GM12878 (cell line): Measurements from ENCODE around the gene DYNC1I1. TPM values are rescaled to one million over a fixed set of nuclear protein-coding genes. Genes with fewer than 3 reads are reported as not detected.

Experiments used
- ATAC-seq: fragments of 200-7000 bp; cut with Tn5 transposase; 3 replicates; pipeline ENCODE4 v1.9.1; 2020; ENCODE audit warnings: mild to moderate bottlenecking, moderate library complexity
- BruUV-seq: library from RNA; stranded (reverse); fragments of 400-500 nt; replicated peaks from 2 replicates; lab custom pipeline; 2021; lab: Mats Ljungman, UMichigan
- CTCF ChIA-PET: fragments of 300-600 bp; sonication (Branson Sonifier 250); formaldehyde crosslinking; extraction: SDS; loops from one replicate; lab custom pipeline; 2021; ENCODE audit warnings: inconsistent platforms; lab: Yijun Ruan, JAX
- POLR2A ChIA-PET: fragments of 350-600 bp; formaldehyde crosslinking; extraction: SDS; loops from one replicate; lab custom pipeline; 2021; ENCODE audit warnings: inconsistent platforms; lab: Charles Lee
- RAD21 ChIA-PET: fragments of 300-600 bp; sonication (Branson Sonifier 250); formaldehyde crosslinking; loops from one replicate; lab custom pipeline; 2023; ENCODE audit warnings: antibody characterized with exemption; ENCODE audit not compliant: unreplicated experiment; lab: Charles Lee
- SMC1A ChIA-PET: fragments of 300-600 bp; sonication (Branson Sonifier 250); formaldehyde crosslinking; loops from one replicate; lab custom pipeline; 2023; ENCODE audit not compliant: unreplicated experiment, uncharacterized antibody; lab: Charles Lee
- DNase-seq: peaks from one replicate; pipeline ENCODE4 v3.0.0-alpha.2; 2011; ENCODE audit warnings: low read depth, low spot score
- FAIRE-seq: peaks from 3 replicates; lab custom pipeline; 2011; peaks lifted over from hg19 to GRCh38; lab: Jason Lieb, UNC
- H2AFZ ChIP-seq: 2 replicates; pipeline ENCODE4 v1.6.0; 2011; ENCODE audit warnings: low read depth, low read length, control low read depth; ENCODE audit not compliant: control insufficient read depth
- H3K27ac ChIP-seq: 2 replicates; pipeline ENCODE4 v1.5.1; 2011; ENCODE audit warnings: control low read depth; ENCODE audit not compliant: control insufficient read depth, insufficient read depth
- H3K27me3 ChIP-seq, 2 experiments: replicated peaks in 1 of 2; 2 replicates each; pipeline versions ENCODE4 v1.6.0 to v1.6.1; 2011; ENCODE audit warnings: low read length in 1 of 2; ENCODE audit not compliant: control insufficient read depth in 2 of 2, insufficient read depth in 2 of 2
- H3K36me3 ChIP-seq, 2 experiments: 2 replicates each; pipeline ENCODE4 v1.5.1; 2011; ENCODE audit warnings: low read length in 1 of 2; ENCODE audit not compliant: control insufficient read depth in 2 of 2, insufficient read depth in 2 of 2
- H3K4me1 ChIP-seq: 2 replicates; pipeline ENCODE4 v1.6.1; 2011; ENCODE audit warnings: mild to moderate bottlenecking, low read length, moderate library complexity, mixed read lengths; ENCODE audit not compliant: control insufficient read depth, insufficient read depth
- H3K4me2 ChIP-seq: 2 replicates; pipeline ENCODE4 v1.6.0; 2011; ENCODE audit warnings: control low read depth; ENCODE audit not compliant: control insufficient read depth, insufficient read depth
- H3K4me3 ChIP-seq: fragments of 200-600 bp; sonication (generic); 2 replicates; pipeline ENCODE4 v1.5.1; 2016
- H3K79me2 ChIP-seq: 2 replicates; pipeline ENCODE4 v1.6.0; 2011; ENCODE audit warnings: low read length; ENCODE audit not compliant: control insufficient read depth, insufficient read depth
- H3K9ac ChIP-seq: 2 replicates; pipeline ENCODE4 v1.8.0; 2011; ENCODE audit warnings: low read length, control low read depth, mixed read lengths; ENCODE audit not compliant: control insufficient read depth, insufficient read depth
- H3K9me3 ChIP-seq: replicated peaks from 3 replicates; pipeline ENCODE4 v1.5.1; 2011; ENCODE audit warnings: mild to moderate bottlenecking, low read length; ENCODE audit not compliant: control insufficient read depth, insufficient read depth
- H4K20me1 ChIP-seq: 2 replicates; pipeline ENCODE4 v1.6.0; 2011; ENCODE audit not compliant: control insufficient read depth, insufficient read depth
- ASH2L ChIP-seq: fragments of 300-600, 200-600 bp; sonication (generic); IDR thresholded peaks from 2 replicates; pipeline ENCODE4 v1.6.1; 2017; ENCODE audit warnings: low read depth, mild to moderate bottlenecking, borderline replicate concordance
- BACH1 ChIP-seq: fragments of 450-650 bp; IDR thresholded peaks from 2 replicates; pipeline ENCODE4 v1.6.1; 2017; ENCODE audit warnings: mild to moderate bottlenecking, borderline replicate concordance
- BCLAF1 ChIP-seq: fragments of 450-650 bp; IDR thresholded peaks from 2 replicates; pipeline ENCODE4 v1.6.1; 2017; ENCODE audit warnings: antibody characterized with exemption, mild to moderate bottlenecking, moderate library complexity
- CHD2 ChIP-seq: IDR thresholded peaks from 2 replicates; pipeline ENCODE4 v1.6.1; 2011; ENCODE audit warnings: low read depth, low read length, improper control_type of control experiment, borderline replicate concordance
- CHD4 ChIP-seq: fragments of 200-600 bp; sonication (generic); IDR thresholded peaks from 2 replicates; pipeline ENCODE4 v1.6.1; 2016; ENCODE audit warnings: mild to moderate bottlenecking
- EED ChIP-seq: sonication (generic); IDR thresholded peaks from 2 replicates; pipeline ENCODE4 v1.6.1; 2016; ENCODE audit warnings: antibody characterized with exemption, low read depth
- EZH2 ChIP-seq: IDR thresholded peaks from 2 replicates; pipeline ENCODE4 v1.6.1; 2012; ENCODE audit warnings: low read depth, mild to moderate bottlenecking, control low read depth, inconsistent platforms, low read length, borderline replicate concordance; ENCODE audit not compliant: control insufficient read depth
- NFIC ChIP-seq: IDR thresholded peaks from 2 replicates; pipeline ENCODE4 v1.6.1; 2012; ENCODE audit warnings: low read depth, mild to moderate bottlenecking, inconsistent platforms, low read length, moderate library complexity
- SMC3 ChIP-seq: IDR thresholded peaks from 2 replicates; pipeline ENCODE4 v1.6.1; 2011; ENCODE audit warnings: low read length, improper control_type of control experiment, borderline replicate concordance
- TCF7 ChIP-seq: IDR thresholded peaks from 2 replicates; pipeline ENCODE4 v1.6.1; 2014; ENCODE audit warnings: antibody characterized with exemption, borderline replicate concordance
- YBX1 ChIP-seq: fragments of 450-650 bp; IDR thresholded peaks from 2 replicates; pipeline ENCODE4 v1.6.1; 2016; ENCODE audit warnings: antibody characterized with exemption
- ZBED1 ChIP-seq: IDR thresholded peaks from 2 replicates; pipeline ENCODE4 v1.6.1; 2016; ENCODE audit warnings: borderline replicate concordance
- ZNF622 ChIP-seq: fragments of 450-650 bp; IDR thresholded peaks from 2 replicates; pipeline ENCODE4 v1.6.1; 2017; ENCODE audit warnings: mild to moderate bottlenecking, inconsistent platforms
- WGBS: methylation state at CpG from one replicate; pipeline ENCODE4 v1.1.6; 2016; ENCODE audit warnings: low lambda C conversion rate; ENCODE audit not compliant: insufficient replicate concordance, insufficient coverage; ENCODE audit errors: missing lambda C conversion rate; 5-methylcytosine and 5-hydroxymethylcytosine counted together
- in situ Hi-C: fragments of 300-500 bp; cut with MboI; formaldehyde crosslinking; loops from 9 replicates; pipeline ENCODE4 v1.14.3; 2018; ENCODE audit warnings: mixed read lengths
- intact Hi-C: fragments of 100-400 bp; cut with micrococcal nuclease; formaldehyde crosslinking; loops from one replicate; pipeline ENCODE4 v1.14.2; 2022; ENCODE audit not compliant: unreplicated experiment
- polyA plus RNA-seq, 11 experiments: library from polyadenylated mRNA; depleted of rRNA in 4 of 11; unstranded in 6 of 11; stranded (reverse) in 5 of 11; fragments of >200 nt; fragmentation: Nextera tagmentation in 4 of 11; fragmentation: Illumina TruSeq in 1 of 11; extraction: Ambion mirVana in 4 of 11; extraction: Trizol in 1 of 11; gene quantifications; 1 replicate in 1 of 11; 2 replicates in 10 of 11; pipeline versions ENCODE4 v1.2.1 to v1.2.3, GENCODE V29; 2011 to 2016; ENCODE audit warnings: inconsistent platforms in 2 of 11, missing spikeins in 2 of 11, low read depth in 1 of 11
- total RNA-seq, 4 experiments: library from RNA; depleted of rRNA in 3 of 4; stranded (reverse); fragments of >200 nt in 3 of 4; fragmentation: Illumina TruSeq in 1 of 4; extraction: Trizol in 1 of 4; gene quantifications; 2 replicates each; pipeline versions ENCODE4 v1.2.1 to v1.2.3, GENCODE V29; 2013 to 2021
- TF ChIP-seq, protein P1 (sequence below): IDR thresholded peaks from 2 replicates; pipeline ENCODE4 v1.6.1; 2012; ENCODE audit warnings: low read length, inconsistent platforms

The DYNC1I1 gene
- total and polyA plus RNA-seq, 10 of the 15 experiments (the other 5 are each of a cell fraction or from before 2014, with no cell fraction given): 0.05 to 0.91 (median 0.14) TPM; not detected in 3

DNA sequence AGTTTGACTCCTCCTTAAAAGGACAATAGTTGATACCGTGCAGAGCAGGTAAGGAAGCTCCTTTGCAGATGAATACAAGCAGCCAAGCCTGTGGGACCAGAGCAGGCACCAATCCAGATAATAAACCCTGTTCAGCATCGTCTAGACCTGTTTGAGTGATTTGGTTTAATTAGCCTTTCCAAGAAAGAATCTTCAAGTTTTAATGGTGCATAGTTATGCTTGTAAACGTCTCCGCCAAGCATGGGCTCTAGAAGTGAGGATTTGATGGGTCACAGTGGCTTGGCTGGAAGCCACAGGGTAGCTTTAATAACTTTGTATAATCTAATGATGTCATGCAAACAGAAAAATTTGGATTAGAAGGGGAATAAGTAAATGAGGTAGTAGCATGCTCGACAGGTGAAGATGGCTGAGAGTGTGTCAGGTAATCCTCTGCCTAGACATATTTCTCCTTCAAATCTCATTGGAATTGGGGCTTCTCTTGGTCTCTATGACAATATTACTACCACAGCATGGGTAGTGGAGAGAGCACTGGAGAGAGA is 188.4 kb downstream of the DYNC1I1 start:
- no peak overlapping the region for H3K4me3 ChIP-seq
- ATAC-seq: no peak
- H3K27me3 ChIP-seq: no peaks in the 10 kb centered on the region
- no peaks in the 10 kb centered on the region for H3K9me3 ChIP-seq
- no peak overlapping the region for H2AFZ ChIP-seq
- no peak for FAIRE-seq
- H3K79me2 ChIP-seq: no peaks in the 10 kb centered on the region
- H3K27ac ChIP-seq: no peak overlapping the region
- TF ChIP-seq, protein P1, sequence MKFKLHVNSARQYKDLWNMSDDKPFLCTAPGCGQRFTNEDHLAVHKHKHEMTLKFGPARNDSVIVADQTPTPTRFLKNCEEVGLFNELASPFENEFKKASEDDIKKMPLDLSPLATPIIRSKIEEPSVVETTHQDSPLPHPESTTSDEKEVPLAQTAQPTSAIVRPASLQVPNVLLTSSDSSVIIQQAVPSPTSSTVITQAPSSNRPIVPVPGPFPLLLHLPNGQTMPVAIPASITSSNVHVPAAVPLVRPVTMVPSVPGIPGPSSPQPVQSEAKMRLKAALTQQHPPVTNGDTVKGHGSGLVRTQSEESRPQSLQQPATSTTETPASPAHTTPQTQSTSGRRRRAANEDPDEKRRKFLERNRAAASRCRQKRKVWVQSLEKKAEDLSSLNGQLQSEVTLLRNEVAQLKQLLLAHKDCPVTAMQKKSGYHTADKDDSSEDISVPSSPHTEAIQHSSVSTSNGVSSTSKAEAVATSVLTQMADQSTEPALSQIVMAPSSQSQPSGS: no peak
- no peak for TF ChIP-seq ZNF622
- TF ChIP-seq CHD4: no peak
- no peak for TF ChIP-seq TCF7
- ChIA-PET POLR2A (no interaction called here), SMC1A (interaction anchor here (0.6 kb wide), 1 partner anchor 43 kb away, joined by 3 read pairs; no protein-coding TSS in a partner anchor), CTCF (interaction anchor here (0.5 kb wide), 1 partner anchor 1070 kb away, joined by 3 read pairs; no protein-coding TSS in a partner anchor), RAD21 (no interaction called here)
- WGBS: 4% methylated on average over 5 of the region's 5 CpGs
- no peak overlapping the region for H3K9ac ChIP-seq
- H3K4me1 ChIP-seq: no peaks in the 10 kb centered on the region
- H3K36me3 ChIP-seq: no peaks in the 10 kb centered on the region
- no peaks in the 10 kb centered on the region for H4K20me1 ChIP-seq
- H3K4me2 ChIP-seq: no peak overlapping the region
- DNase-seq: no peak
- no TSS peak for BruUV-seq
- in situ Hi-C loops (no loop called here), intact Hi-C loops (no loop called here)

DNA sequence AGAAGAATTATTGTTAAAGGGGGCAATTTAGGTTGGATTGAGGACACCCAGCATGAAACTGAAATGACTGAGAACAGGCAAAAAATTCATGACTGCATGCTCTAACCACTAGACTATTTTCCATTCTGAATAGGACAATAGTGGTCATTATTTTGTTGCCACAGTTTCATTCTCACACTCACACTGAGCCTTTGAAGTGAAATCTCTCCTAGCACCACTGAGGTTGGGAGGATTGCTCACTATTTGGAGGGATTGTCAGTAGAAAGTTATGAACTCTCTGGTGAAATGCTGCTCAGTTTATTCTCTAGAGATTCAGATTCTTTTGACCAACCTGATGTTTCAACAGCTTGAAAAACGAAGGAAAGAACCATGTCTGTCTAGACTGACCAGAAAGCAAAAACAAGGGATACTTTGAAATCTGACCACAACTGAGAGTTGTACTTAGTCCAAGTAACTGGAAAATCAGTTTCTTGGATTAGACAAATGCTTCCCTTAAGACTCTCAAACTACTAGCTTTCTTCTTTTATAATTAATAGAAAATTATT is 191.2 kb downstream of the DYNC1I1 start:
- POLR2A ChIA-PET: no interaction called here
- WGBS: 0% methylated on average over 1 of the region's 1 CpG
- Histone ChIP-seq H4K20me1 (no peaks in the 10 kb centered on the region), H3K4me1 (no peaks in the 10 kb centered on the region), H3K36me3 (no peaks in the 10 kb centered on the region), H2AFZ (no peak overlapping the region), H3K27me3 (no peaks in the 10 kb centered on the region), H3K9me3 (no peaks in the 10 kb centered on the region), H3K4me2 (no peak overlapping the region), H3K9ac (no peak overlapping the region), H3K79me2 (no peaks in the 10 kb centered on the region), H3K4me3 (no peak overlapping the region), H3K27ac (no peak overlapping the region)
- FAIRE-seq (no peak), ATAC-seq (no peak), DNase-seq (no peak)
- SMC1A ChIA-PET: no interaction called here
- CTCF ChIA-PET: no interaction called here
- intact Hi-C loops (no loop called here), in situ Hi-C loops (no loop called here)
- no peak for TF ChIP-seq EZH2
- no peak for TF ChIP-seq YBX1
- TF ChIP-seq TCF7: no peak
- no peak for TF ChIP-seq BACH1
- TF ChIP-seq ASH2L: no peak
- no peak for TF ChIP-seq EED
- no peak for TF ChIP-seq SMC3
- no peak for TF ChIP-seq CHD2
- TF ChIP-seq ZBED1: no peak
- no peak for TF ChIP-seq NFIC
- no peak for TF ChIP-seq BCLAF1
- RAD21 ChIA-PET: no interaction called here
- no TSS peak for BruUV-seq
